GM18861 (cell line): ENCODE data around the gene RYR2.
"Not testable (repeated sequence)": the region's sequence is repeated elsewhere in the genome, so short reads cannot be mapped to it uniquely, and the experiment has no call there.

Source experiments
- ATAC-seq: cut with Tn5 transposase; IDR thresholded peaks from one replicate; pipeline ENCODE4 v1.9.1; 2021; ENCODE audit not compliant: unreplicated experiment

The RYR2 gene

GRCh38 chr1:237244778-237245177, 202.8 kb downstream of the RYR2 start:
- no peak for ATAC-seq

GRCh38 chr1:237247442-237247841, 205.5 kb downstream of the RYR2 start:
- ATAC-seq = no peak

DNA sequence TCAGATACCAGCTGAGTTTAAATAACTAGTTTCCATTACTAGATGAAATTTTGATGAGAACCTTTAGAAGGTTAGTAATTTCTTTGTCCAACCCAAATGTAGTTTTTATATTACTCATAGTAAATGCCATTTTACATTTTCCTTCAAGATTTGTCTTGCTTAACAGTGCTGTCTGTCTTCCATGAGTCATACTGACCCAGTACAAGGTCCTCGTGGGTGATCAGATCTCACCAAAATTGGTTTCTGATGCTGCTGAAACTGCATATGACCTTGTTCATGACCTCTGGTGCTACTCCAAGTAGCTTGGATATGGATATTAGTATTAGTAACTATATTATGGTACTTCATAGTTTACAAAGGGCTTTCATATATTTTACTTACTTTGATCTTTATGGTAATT, 207.1 kb downstream of the RYR2 start:
- ATAC-seq = no peak

- ATAC-seq = no peak
Measured at GRCh38 chr1:237250055-237250454, 208.1 kb downstream of the RYR2 start.

DNA sequence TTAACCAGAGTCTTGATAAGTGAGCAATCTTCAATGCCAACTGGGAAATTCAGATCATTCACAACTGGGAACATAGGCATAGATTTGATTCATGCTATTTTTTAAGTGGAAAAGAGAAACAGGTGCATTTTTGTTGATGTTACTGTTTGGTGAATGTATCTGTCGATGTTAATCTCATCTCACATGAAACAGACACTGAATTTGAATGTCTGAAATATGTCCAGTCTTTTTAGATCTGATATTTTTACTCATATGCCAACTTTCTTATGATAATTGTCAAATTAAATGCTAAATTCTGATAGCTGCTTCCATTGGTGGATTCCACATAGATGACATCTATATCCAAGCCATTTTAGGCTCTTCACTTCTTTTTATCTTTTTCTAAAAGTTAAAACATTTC, 213.1 kb downstream of the RYR2 start:
- ATAC-seq = no peak

DNA sequence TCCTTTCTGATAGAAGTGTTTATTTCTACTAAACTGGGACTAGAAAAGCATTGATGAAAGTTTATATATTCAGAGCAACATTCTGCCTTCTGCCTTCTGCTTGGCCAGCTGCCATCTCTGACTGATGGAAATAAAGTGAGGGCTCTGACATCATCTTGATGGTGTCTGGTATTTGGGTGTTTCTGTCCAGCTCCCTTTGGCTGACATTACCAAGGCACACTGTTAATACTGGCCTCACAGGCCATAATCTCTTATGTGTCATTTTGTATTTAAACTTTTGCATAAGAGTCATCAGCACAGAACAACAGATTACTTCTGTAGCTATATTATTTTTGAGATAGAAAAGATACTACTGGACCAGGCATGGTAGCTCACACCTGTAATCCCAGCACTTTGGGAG, 216.9 kb downstream of the RYR2 start:
- no peak for ATAC-seq

- ATAC-seq = no peak
Measured at GRCh38 chr1:237261198-237261597, 219.2 kb downstream of the RYR2 start.

- ATAC-seq = no peak
Measured at GRCh38 chr1:237267743-237268142, 225.8 kb downstream of the RYR2 start.

DNA sequence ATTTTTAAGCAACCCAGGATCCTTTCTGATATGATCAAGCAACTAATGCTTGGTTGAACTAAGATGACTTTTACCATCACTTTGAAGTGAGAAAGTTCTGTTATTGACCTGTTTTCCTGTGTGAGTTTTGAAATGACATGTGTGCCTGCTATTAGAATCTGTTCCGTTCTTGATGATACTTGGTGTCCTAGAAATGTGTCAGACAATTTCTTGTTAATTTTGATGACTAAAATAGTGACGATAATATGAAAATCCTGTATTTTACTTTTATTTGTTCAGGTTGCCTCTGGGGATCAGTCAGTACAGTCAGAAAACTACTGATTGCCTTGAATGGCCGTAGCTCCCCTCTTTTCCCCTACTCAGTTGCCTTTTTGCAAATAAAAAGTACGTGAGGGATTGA, 228.0 kb downstream of the RYR2 start:
- ATAC-seq = no peak

GRCh38 chr1:237270353-237270752, 228.4 kb downstream of the RYR2 start:
- ATAC-seq = no peak

DNA sequence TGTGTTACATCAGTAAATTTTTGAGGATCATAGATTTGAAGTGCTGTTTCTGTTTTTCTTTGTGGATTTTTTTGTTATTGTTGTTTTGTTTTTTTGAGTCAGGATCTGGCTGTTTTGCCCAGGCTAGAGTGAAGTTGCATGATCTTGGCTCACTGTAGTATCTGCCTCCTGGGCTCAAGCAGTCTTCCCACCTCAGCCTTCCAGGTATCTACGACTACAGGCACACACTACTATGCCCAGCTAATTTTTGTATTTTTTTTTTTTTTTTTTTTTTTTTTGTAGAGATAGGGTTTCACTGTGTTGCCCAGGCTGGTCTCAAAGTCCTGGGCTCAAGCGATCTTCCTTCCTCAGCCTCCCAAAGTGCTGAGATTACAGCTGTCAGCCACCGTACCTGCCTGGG, 236.0 kb downstream of the RYR2 start:
- ATAC-seq = not testable (repeated sequence)

DNA sequence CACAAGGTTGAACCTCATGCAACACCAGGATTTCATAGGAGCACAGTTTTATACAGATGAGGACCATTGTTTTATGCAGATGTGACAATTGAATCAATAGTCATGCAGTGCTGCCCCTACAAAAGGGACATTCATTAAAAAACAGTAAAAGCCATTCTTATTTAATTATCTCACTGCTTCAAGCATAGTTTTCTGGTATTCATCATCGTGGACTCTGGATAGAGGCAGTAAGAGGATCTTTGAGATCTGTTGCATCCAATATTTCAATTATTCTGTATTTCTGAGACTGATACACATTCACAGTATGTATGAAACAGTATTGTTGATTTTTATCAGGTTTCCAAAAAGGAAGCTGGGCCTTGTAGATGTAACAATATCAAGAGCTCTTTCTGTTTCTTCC, 237.6 kb downstream of the RYR2 start:
- no peak for ATAC-seq

DNA sequence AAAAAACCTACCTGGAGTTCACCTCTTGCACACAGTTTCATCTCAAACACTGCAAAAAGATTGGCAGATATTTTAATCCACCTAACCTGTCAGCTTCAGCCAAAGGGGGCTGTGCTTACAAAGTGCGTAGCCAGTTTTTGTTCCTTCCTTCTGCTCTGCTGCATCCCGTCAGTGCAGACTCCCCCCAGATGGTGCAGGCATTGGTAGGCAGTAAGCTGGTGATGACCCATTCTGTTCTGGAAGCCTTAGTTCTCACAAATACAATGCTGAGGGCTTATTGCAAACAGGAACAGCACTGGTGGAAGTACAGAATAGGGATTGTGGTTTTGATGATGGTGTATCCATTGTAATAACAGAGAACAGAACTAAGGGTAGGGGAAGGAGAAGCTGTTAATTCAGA, 239.5 kb downstream of the RYR2 start:
- no peak for ATAC-seq

- no peak for ATAC-seq
Measured at GRCh38 chr1:237282208-237282783, 240.3 kb downstream of the RYR2 start.

DNA sequence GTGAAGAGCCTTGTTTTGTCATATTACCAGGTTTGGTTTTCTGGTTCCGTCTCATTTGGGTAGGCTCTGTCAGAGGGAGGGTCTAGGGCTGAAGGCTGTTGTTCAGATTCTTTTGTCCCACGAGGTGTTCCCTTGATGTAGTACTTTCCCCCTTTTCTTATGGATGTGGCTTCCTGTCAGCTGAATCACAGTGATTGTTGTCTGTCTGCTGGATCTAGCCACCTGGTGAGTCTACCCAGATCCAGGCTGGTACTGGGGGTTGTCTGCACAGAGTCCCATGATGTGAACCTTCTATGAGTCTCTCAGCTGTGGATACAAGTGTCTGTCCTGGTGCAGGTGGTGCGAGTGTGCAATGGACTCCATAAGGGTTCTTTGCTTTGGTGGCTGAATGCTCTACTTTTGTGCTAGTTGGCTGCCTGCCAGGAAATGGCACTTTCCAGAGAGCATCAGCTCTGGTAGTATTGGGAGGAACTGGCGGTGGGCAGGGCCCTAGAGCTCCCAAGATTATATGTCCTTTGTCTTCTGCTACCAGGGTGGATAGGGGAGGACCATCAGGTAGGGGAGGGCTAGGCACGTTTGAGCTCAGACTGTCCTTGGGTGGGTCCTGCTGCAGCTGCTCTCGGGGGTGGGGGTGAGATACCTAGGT, 246.0 kb downstream of the RYR2 start:
- no peak for ATAC-seq

DNA sequence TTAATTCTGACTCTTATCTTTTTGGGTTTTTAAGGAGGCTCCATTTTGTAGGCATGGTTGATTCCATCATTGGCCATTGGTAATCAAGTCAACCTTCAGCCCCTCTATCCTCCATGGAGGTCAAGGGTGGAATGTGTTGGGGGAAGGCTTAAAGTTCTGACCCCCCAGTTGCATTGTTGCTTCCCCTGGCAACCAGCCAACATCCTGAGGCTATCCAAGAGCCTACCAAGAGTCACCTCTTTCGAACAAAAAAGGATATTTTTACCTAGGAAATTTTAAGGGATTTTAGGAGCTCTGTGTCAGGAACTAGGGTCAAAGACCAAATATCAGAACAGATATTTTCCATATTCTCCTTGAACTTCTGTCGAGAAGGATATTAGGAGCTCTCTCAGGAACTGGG, 251.8 kb downstream of the RYR2 start:
- ATAC-seq = no peak

DNA sequence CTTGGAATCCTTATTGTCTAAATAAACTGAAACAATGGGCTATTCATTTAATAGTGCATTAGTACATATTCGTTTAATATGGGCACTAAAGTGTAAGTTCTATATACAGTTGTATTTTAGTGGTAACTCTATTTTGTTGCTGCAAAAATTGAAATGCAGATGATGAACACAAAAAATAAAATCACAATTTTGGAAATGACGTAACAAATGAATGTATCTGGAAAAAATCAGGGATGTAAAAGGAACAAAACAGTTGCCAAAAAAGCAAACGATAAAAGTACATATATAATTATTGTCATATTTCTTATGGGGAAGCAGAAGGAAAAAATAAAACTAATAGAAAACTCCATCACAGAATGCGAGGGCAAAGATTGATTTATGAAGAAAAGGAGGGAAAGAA, 254.9 kb downstream of the RYR2 start:
- ATAC-seq = no peak

- ATAC-seq = no peak
Measured at GRCh38 chr1:237300642-237301041, 258.7 kb downstream of the RYR2 start.

GRCh38 chr1:237303929-237304328, 261.9 kb downstream of the RYR2 start:
- no peak for ATAC-seq

GRCh38 chr1:237306726-237307125, 264.7 kb downstream of the RYR2 start:
- no peak for ATAC-seq

- ATAC-seq = no peak
Measured at GRCh38 chr1:237309595-237310118, 267.7 kb downstream of the RYR2 start.

DNA sequence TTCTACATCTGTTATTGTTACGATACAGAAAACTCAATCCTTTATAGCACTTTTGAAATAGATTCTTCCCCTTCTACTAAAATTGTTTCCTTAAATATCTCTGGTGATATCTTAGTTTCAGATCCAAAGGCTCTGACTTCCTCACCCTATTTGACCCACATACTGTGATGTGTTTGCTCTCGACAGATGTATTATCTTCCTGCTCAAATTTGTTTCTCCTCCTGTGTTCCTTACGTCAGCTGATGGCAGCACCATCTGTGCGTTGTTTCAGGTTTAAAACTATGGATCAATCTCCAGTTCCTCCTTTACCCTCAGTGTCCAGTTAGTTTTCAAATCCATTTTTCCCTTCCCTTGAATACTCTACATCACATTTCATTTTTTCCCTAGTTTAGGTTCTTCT, 274.4 kb downstream of the RYR2 start:
- ATAC-seq = no peak

DNA sequence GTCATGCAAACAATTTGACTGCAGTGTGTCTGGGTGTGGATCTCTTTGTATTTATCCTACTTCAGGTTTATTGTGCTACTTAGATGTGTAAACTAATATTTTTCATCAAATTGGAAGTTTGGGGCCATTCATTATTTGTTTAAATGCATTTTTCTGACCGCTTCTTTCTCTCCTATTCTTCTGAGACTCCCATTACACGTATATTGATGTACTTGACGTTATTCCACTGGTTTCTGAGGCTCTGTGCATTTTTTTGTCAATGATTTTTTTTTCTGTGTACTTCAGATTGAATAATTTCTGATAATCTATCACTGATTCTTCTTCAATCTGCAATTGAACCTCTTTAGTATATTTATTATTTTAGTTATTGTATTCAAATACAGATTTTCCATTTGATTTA, 276.8 kb downstream of the RYR2 start:
- no peak for ATAC-seq
